KMS-11 (cell line): ENCODE results near the gene PCDHGA7.
A peak's percentile ranks its signal among the peaks of the same experiment; 100 is the strongest.

Source experiments
- H2AFZ ChIP-seq: fragments of 200-600 bp; sonication (generic); 2 replicates; pipeline ENCODE4 v1.6.1; 2016; ENCODE audit warnings: antibody characterized with exemption, mixed run types, low read depth
- H3K27ac ChIP-seq: fragments of 200-600 bp; sonication (generic); 2 replicates; pipeline ENCODE4 v1.6.1; 2016; ENCODE audit warnings: mild to moderate bottlenecking, mixed run types
- H3K27me3 ChIP-seq: fragments of 200-600 bp; sonication (generic); 2 replicates; pipeline ENCODE4 v1.6.1; 2017; ENCODE audit warnings: mild to moderate bottlenecking, low read depth, mixed run types, moderate library complexity; ENCODE audit not compliant: insufficient read depth
- H3K36me3 ChIP-seq: fragments of 200-600 bp; sonication (generic); 2 replicates; pipeline ENCODE4 v1.6.1; 2017; ENCODE audit warnings: mild to moderate bottlenecking, mixed run types; ENCODE audit not compliant: insufficient read depth
- H3K4me1 ChIP-seq: fragments of 200-600 bp; sonication (generic); 2 replicates; pipeline ENCODE4 v1.6.1; 2016; ENCODE audit warnings: mild to moderate bottlenecking, low read depth, mixed run types; ENCODE audit not compliant: poor library complexity, severe bottlenecking
- H3K4me2 ChIP-seq: fragments of 200-600 bp; sonication (generic); 2 replicates; pipeline ENCODE4 v1.7.0; 2016; ENCODE audit warnings: mild to moderate bottlenecking, mixed run types
- H3K4me3 ChIP-seq: fragments of 200-600 bp; sonication (generic); IDR thresholded peaks from 2 replicates; pipeline ENCODE4 v1.6.1; 2017; ENCODE audit warnings: low read depth, low read length, mixed read lengths; ENCODE audit not compliant: insufficient read depth
- H3K79me2 ChIP-seq: fragments of 200-600 bp; sonication (generic); 2 replicates; pipeline ENCODE4 v1.6.1; 2016; ENCODE audit warnings: low read depth, mixed run types; ENCODE audit not compliant: insufficient read depth
- H3K9ac ChIP-seq: fragments of 200-600 bp; sonication (generic); 2 replicates; pipeline ENCODE4 v1.6.1; 2016; ENCODE audit warnings: mild to moderate bottlenecking, mixed run types
- H4K20me1 ChIP-seq: fragments of 200-600 bp; sonication (generic); 2 replicates; pipeline ENCODE4 v1.6.1; 2016; ENCODE audit warnings: mild to moderate bottlenecking, mixed run types; ENCODE audit not compliant: insufficient read depth
- TF ChIP-seq, protein P1 (sequence below): fragments of 200-600 bp; sonication (generic); conservative IDR thresholded peaks from 2 replicates; pipeline ENCODE4 v1.6.1; 2017; ENCODE audit warnings: low read depth, mild to moderate bottlenecking, antibody characterized with exemption, low read length, moderate library complexity, mixed read lengths

PCDHGA7 gene

DNA sequence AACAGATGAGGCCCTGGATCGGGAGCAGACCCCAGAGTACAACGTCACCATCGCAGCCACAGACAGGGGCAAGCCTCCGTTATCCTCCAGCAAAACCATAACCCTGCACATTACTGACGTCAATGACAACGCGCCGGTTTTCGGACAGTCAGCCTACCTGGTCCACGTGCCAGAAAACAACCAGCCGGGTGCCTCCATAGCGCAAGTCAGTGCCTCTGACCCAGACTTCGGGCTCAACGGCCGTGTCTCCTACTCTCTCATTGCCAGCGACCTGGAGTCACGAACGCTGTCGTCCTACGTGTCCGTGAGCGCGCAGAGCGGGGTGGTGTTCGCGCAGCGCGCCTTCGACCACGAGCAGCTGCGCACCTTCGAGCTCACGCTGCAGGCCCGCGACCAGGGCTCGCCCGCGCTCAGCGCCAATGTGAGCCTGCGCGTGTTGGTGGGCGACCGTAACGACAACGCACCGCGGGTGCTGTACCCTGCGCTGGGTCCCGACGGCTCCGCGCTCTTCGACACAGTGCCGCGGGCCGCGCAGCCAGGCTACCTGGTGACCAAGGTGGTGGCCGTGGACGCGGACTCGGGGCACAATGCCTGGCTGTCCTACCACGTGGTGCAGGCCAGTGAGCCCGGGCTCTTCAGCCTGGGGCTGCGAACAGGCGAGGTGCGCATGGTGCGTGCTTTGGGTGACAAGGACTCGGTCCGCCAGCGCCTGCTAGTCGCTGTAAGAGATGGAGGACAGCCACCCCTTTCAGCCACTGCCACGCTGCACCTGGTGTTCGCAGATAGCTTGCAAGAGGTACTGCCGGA is 36.7 kb downstream of the PCDHGA7 start:
- H3K4me1 ChIP-seq, result no peaks in the 10 kb centered on the region
- H3K27ac ChIP-seq, result no peak overlapping the region
- no peaks in the 10 kb centered on the region for H4K20me1 ChIP-seq
- H3K36me3 ChIP-seq, result no peaks in the 10 kb centered on the region
- H3K9ac ChIP-seq, result no peak overlapping the region
- H3K27me3 ChIP-seq, result no peaks in the 10 kb centered on the region
- TF ChIP-seq, protein P1, sequence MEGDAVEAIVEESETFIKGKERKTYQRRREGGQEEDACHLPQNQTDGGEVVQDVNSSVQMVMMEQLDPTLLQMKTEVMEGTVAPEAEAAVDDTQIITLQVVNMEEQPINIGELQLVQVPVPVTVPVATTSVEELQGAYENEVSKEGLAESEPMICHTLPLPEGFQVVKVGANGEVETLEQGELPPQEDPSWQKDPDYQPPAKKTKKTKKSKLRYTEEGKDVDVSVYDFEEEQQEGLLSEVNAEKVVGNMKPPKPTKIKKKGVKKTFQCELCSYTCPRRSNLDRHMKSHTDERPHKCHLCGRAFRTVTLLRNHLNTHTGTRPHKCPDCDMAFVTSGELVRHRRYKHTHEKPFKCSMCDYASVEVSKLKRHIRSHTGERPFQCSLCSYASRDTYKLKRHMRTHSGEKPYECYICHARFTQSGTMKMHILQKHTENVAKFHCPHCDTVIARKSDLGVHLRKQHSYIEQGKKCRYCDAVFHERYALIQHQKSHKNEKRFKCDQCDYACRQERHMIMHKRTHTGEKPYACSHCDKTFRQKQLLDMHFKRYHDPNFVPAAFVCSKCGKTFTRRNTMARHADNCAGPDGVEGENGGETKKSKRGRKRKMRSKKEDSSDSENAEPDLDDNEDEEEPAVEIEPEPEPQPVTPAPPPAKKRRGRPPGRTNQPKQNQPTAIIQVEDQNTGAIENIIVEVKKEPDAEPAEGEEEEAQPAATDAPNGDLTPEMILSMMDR, result no peak
- no peaks in the 10 kb centered on the region for H3K79me2 ChIP-seq
- no peak overlapping the region for H3K4me3 ChIP-seq
- no peak overlapping the region for H2AFZ ChIP-seq
- no peak overlapping the region for H3K4me2 ChIP-seq

DNA sequence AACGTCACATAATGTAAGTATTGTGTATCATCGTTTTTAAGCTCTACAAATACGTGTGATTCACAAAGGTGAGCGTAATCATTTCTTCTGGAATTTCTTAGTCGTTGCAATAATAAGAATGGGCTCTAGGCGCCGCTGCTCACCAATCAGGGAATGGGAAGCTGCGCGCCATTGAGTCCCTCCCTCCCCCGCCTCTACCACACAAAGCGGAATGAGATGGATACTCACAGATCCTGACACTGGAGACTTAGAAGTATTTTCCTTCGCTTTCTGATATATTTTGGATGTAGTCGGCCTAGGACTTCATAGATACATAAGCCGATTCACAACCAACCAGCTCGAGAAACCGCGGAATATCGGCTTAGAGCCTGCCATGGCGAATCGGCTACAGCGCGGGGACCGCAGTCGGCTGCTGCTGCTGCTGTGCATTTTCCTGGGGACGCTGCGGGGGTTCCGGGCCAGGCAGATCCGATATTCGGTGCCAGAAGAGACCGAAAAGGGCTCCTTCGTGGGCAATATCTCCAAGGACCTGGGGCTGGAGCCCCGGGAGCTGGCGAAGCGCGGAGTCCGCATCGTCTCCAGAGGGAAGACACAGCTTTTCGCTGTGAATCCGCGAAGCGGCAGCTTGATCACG is 38.4 kb downstream of the PCDHGA7 start, which contains the start of gene PCDHGA11:
TSS of gene PCDHGA11 (plus strand) at position 197 of the 634 bp plus-strand sequence. CDS start at position 374, 177 bp downstream.
- Histone ChIP-seq H3K27me3 (no peaks in the 10 kb centered on the region), H3K4me2 (no peak within 1 kb of the TSS; the same call in 1 of the 2 replicates)
- TF ChIP-seq, protein P1, result peak; percentile 62

DNA sequence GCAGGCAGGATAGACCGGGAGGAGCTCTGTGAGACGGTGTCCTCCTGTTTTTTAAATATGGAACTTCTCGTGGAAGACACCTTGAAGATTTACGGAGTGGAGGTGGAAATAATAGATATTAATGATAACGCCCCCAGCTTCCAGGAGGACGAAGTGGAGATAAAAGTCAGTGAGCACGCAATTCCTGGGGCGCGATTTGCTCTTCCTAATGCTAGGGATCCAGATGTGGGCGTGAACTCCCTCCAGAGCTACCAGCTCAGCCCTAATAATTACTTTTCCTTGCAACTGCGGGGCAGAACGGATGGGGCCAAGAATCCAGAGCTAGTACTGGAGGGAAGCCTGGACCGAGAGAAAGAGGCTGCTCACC is 38.9 kb downstream of the PCDHGA7 start:
- Histone ChIP-seq H2AFZ (peak overlapping the region; percentile 67; the same call in 1 of the 2 replicates), H4K20me1 (no peaks in the 10 kb centered on the region), H3K4me2 (no peak overlapping the region; the same call in 1 of the 2 replicates), H3K79me2 (no peaks in the 10 kb centered on the region), H3K4me3 (no peak overlapping the region), H3K27me3 (no peaks in the 10 kb centered on the region), H3K36me3 (no peaks in the 10 kb centered on the region), H3K4me1 (no peaks in the 10 kb centered on the region), H3K27ac (no peak overlapping the region), H3K9ac (no peak overlapping the region)
- TF ChIP-seq, protein P1, result no peak

More for the DNA sequence above, 38.4 kb downstream of the PCDHGA7 start, which contains the start of gene PCDHGA11:
- Histone ChIP-seq H3K4me3 (no peak within 1 kb of the TSS), H3K4me1 (no peaks in the 10 kb centered on the region), H3K79me2 (no peaks in the 10 kb centered on the region), H4K20me1 (no peaks in the 10 kb centered on the region), H3K9ac (no peak within 1 kb of the TSS), H2AFZ (peak within 1 kb of the TSS; percentile 67; the same call in 1 of the 2 replicates), H3K36me3 (no peaks in the 10 kb centered on the region), H3K27ac (no peak within 1 kb of the TSS)

DNA sequence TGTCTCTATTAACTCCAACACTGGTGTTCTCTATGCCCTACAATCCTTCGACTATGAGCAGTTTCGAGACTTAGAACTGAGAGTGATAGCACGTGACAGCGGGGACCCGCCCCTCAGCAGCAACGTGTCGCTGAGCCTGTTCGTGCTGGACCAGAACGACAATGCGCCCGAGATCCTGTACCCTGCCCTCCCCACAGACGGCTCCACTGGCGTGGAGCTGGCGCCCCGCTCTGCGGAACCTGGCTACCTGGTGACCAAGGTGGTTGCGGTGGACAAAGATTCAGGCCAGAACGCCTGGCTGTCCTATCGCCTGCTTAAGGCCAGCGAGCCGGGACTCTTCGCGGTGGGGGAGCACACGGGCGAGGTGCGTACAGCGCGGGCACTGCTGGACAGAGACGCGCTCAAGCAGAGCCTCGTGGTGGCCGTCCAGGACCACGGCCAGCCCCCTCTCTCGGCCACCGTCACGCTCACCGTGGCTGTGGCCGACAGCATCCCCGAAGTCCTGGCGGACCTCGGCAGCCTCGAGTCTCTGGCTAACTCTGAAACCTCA is 40.3 kb downstream of the PCDHGA7 start:
- Histone ChIP-seq H3K27me3 (no peaks in the 10 kb centered on the region), H2AFZ (no peak overlapping the region), H3K4me2 (no peak overlapping the region), H3K9ac (no peak overlapping the region), H3K4me1 (no peaks in the 10 kb centered on the region), H3K36me3 (no peaks in the 10 kb centered on the region), H3K79me2 (no peaks in the 10 kb centered on the region), H3K4me3 (no peak overlapping the region), H4K20me1 (no peaks in the 10 kb centered on the region), H3K27ac (no peak overlapping the region)
- TF ChIP-seq, protein P1, result no peak
